ENCODE results near the gene ATP2A3. TPM values are rescaled to one million over a fixed set of nuclear protein-coding genes. Genes with fewer than 3 reads are reported as not detected.
A peak's percentile ranks its signal among the peaks of the same experiment; 100 is the strongest.

The ATP2A3 gene
- total RNA-seq, 2 donors from 2014 or later, result 16.3 to 44.5 TPM

GRCh38 chr17:3907483-3908216 lies 56.6 kb downstream of the ATP2A3 start:
- Histone ChIP-seq H3K27me3 (replicated peaks; ENCODE audit: insufficient read depth) (no peaks in the 10 kb centered on the region), H3K4me1 (replicated peaks) (no peaks in the 10 kb centered on the region), H3K27ac (no peak overlapping the region), H3K4me3 (no peak overlapping the region), H3K36me3 (no peaks in the 10 kb centered on the region), H3K9me3 (no peaks in the 10 kb centered on the region)
- intact Hi-C loops (cut with DNase I), result no loop called here
- TF ChIP-seq POLR2A (IDR thresholded peaks at IDR 0.05) (no peak), CTCF (IDR thresholded peaks at IDR 0.05) (peak in 2 of 4 experiments; percentile 48 to 52)
- no peak for DNase-seq (ENCODE audit: low spot score)
- 86% methylated on average over 11 of the region's 11 CpGs for WGBS

- TF ChIP-seq CTCF (IDR thresholded peaks at IDR 0.05) (no peak), POLR2A (IDR thresholded peaks at IDR 0.05) (no peak), POLR2AphosphoS5 (IDR thresholded peaks at IDR 0.05) (no peak)
- intact Hi-C loops (cut with DNase I), result no loop called here
- Histone ChIP-seq H3K4me3 (no peak overlapping the region), H3K9me3 (no peaks in the 10 kb centered on the region), H3K4me1 (replicated peaks) (no peaks in the 10 kb centered on the region), H3K27ac (no peak overlapping the region), H3K27me3 (replicated peaks; ENCODE audit: insufficient read depth) (no peaks in the 10 kb centered on the region), H3K36me3 (no peaks in the 10 kb centered on the region)
- DNase-seq (ENCODE audit: low spot score), result no peak
- WGBS, result 86% methylated on average over 4 of the region's 4 CpGs
These were observed 57.4 kb downstream of the ATP2A3 start for GRCh38 chr17:3906881-3907280.

GRCh38 chr17:3905017-3905520 lies 59.2 kb downstream of the ATP2A3 start:
- Histone ChIP-seq H3K4me3 (no peak overlapping the region), H3K36me3 (no peaks in the 10 kb centered on the region), H3K4me1 (replicated peaks) (no peaks in the 10 kb centered on the region), H3K27me3 (replicated peaks; ENCODE audit: insufficient read depth) (no peaks in the 10 kb centered on the region), H3K9me3 (no peaks in the 10 kb centered on the region), H3K27ac (no peak overlapping the region)
- DNase-seq (ENCODE audit: low spot score), result no peak
- TF ChIP-seq POLR2A (IDR thresholded peaks at IDR 0.05), result no peak
- TF ChIP-seq POLR2AphosphoS5 (IDR thresholded peaks at IDR 0.05), result no peak
- no peak for TF ChIP-seq CTCF (IDR thresholded peaks at IDR 0.05)
- 81% methylated on average over 11 of the region's 11 CpGs for WGBS
- intact Hi-C loops (cut with DNase I), result no loop called here

GRCh38 chr17:3904501-3904900 lies 59.7 kb downstream of the ATP2A3 start:
- TF ChIP-seq CTCF (IDR thresholded peaks at IDR 0.05), result no peak
- TF ChIP-seq POLR2A (IDR thresholded peaks at IDR 0.05), result no peak
- TF ChIP-seq POLR2AphosphoS5 (IDR thresholded peaks at IDR 0.05), result no peak
- 73% methylated on average over 15 of the region's 15 CpGs for WGBS
- Histone ChIP-seq H3K27ac (no peak overlapping the region), H3K9me3 (no peaks in the 10 kb centered on the region), H3K4me1 (replicated peaks) (no peaks in the 10 kb centered on the region), H3K4me3 (no peak overlapping the region), H3K36me3 (no peaks in the 10 kb centered on the region), H3K27me3 (replicated peaks; ENCODE audit: insufficient read depth) (no peaks in the 10 kb centered on the region)
- intact Hi-C loops (cut with DNase I), result no loop called here
- DNase-seq (ENCODE audit: low spot score), result no peak

- Histone ChIP-seq H3K4me3 (no peak overlapping the region), H3K9me3 (no peaks in the 10 kb centered on the region), H3K36me3 (no peaks in the 10 kb centered on the region), H3K27ac (no peak overlapping the region), H3K27me3 (replicated peaks; ENCODE audit: insufficient read depth) (no peaks in the 10 kb centered on the region), H3K4me1 (replicated peaks) (no peaks in the 10 kb centered on the region)
- WGBS, result 67% methylated on average over 18 of the region's 21 CpGs
- TF ChIP-seq CTCF (IDR thresholded peaks at IDR 0.05) (no peak), POLR2AphosphoS5 (IDR thresholded peaks at IDR 0.05) (no peak), POLR2A (IDR thresholded peaks at IDR 0.05) (no peak)
- no peak for DNase-seq (ENCODE audit: low spot score)
- intact Hi-C loops (cut with DNase I), result no loop called here
These were observed 60.4 kb downstream of the ATP2A3 start for GRCh38 chr17:3903881-3904290.

Measured in prostate gland (tissue), 2 donors.